ENCODE data around the gene ZW10. TPM values are rescaled to one million over a fixed set of nuclear protein-coding genes. Genes with fewer than 3 reads are reported as not detected.
A peak's percentile ranks its signal among the peaks of the same experiment; 100 is the strongest.

The ZW10 gene
- total RNA-seq, 4 donors from 2014 or later = 11.3 to 17.1 (median 15.2) TPM

DNA sequence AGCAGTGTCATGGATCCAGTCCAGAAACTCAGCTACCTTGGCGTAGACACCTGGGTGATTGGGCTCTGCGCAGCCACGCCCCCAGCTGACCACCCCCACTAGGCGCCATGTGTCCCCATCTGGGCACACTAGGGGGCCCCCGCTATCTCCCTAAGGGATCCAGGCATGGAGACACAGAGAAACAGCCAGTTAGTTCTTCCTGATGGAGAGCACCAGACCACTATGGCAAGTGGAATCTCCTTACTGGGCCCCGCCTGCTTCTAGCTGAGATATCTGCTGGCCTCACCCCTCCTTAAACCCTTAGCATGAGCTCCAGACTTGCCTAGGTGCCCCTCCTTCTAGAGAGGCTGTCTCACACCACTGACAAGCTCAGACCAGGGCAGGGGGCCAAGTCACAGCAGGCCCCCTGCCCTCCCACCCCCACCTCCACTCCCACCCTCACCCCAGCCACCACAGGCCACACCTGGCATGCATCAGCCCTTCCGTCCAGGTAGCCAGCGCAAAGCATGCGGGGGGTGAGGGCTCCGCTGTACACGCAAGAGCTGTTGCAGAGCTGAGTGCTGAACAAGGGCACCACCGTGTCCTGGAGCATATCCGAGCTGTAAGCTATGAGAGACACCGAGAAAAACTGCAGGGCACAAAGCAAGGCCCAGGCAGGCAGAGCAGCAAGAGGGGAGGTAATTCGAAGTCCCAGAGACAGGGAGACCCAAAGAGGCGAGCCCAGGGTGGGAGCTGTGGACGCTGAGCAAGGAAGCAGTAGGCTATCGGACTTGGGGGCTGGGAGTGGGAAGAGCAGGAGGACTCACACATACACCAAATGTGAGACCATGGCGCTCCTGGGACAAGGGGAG, 83.5 kb downstream of the ZW10 start:
- no peak for DNase-seq

GRCh38 chr11:113685654-113686359, 87.7 kb downstream of the ZW10 start:
- Histone ChIP-seq H3K27me3 (no peaks in the 10 kb centered on the region), H3K36me3 (no peaks in the 10 kb centered on the region), H3K9me3 (no peaks in the 10 kb centered on the region), H3K4me1 (peaks cover 0 to 15% (median 0%) of the 10 kb centered on the region in 3 donors), H3K27ac (no peak overlapping the region), H3K4me3 (no peak overlapping the region)
- TF ChIP-seq POLR2A (IDR thresholded peaks at IDR 0.05) = no peak
- TF ChIP-seq, protein P1, sequence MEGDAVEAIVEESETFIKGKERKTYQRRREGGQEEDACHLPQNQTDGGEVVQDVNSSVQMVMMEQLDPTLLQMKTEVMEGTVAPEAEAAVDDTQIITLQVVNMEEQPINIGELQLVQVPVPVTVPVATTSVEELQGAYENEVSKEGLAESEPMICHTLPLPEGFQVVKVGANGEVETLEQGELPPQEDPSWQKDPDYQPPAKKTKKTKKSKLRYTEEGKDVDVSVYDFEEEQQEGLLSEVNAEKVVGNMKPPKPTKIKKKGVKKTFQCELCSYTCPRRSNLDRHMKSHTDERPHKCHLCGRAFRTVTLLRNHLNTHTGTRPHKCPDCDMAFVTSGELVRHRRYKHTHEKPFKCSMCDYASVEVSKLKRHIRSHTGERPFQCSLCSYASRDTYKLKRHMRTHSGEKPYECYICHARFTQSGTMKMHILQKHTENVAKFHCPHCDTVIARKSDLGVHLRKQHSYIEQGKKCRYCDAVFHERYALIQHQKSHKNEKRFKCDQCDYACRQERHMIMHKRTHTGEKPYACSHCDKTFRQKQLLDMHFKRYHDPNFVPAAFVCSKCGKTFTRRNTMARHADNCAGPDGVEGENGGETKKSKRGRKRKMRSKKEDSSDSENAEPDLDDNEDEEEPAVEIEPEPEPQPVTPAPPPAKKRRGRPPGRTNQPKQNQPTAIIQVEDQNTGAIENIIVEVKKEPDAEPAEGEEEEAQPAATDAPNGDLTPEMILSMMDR (IDR thresholded peaks at IDR 0.05) = no peak
- no peak for DNase-seq
- intact Hi-C loops (cut with DNase I) = no loop called here
- 81% methylated on average over 2 of the region's 2 CpGs; no CpG with 5 or more reads in 1 of the 2 donors for WGBS, 2 donors

More for the DNA sequence above, 83.5 kb downstream of the ZW10 start:
- no peaks in the 10 kb centered on the region for H3K36me3 ChIP-seq
- peak overlapping the region in 1 of 4 donors; percentile 5 for H3K27ac ChIP-seq
- H3K9me3 ChIP-seq = no peaks in the 10 kb centered on the region
- 94% methylated on average over 11 to 13 of the region's 19 CpGs for WGBS, 2 donors
- TF ChIP-seq, protein P1 (IDR thresholded peaks at IDR 0.05) = no peak
- no peak for TF ChIP-seq POLR2A (IDR thresholded peaks at IDR 0.05)
- no peaks in the 10 kb centered on the region for H3K27me3 ChIP-seq
- intact Hi-C loops (cut with DNase I) = no loop called here
- H3K4me1 ChIP-seq = peaks cover 0 to 11% (median 0%) of the 10 kb centered on the region in 3 donors
- H3K4me3 ChIP-seq = no peak overlapping the region

- intact Hi-C loops (cut with DNase I) = no loop called here
- no peaks in the 10 kb centered on the region for H3K27me3 ChIP-seq
- no peak for DNase-seq
- H3K36me3 ChIP-seq = no peaks in the 10 kb centered on the region
- no peak overlapping the region for H3K27ac ChIP-seq
- peaks cover 0 to 6% (median 0%) of the 10 kb centered on the region in 3 donors for H3K4me1 ChIP-seq
- H3K4me3 ChIP-seq = no peak overlapping the region
- 67 to 78% methylated on average over 2 to 4 of the region's 5 CpGs for WGBS, 2 donors
- no peaks in the 10 kb centered on the region for H3K9me3 ChIP-seq
- TF ChIP-seq POLR2A (IDR thresholded peaks at IDR 0.05) = no peak
- TF ChIP-seq, protein P1 (IDR thresholded peaks at IDR 0.05) = no peak
Measured at GRCh38 chr11:113684496-113684895, 89.0 kb downstream of the ZW10 start.

DNA sequence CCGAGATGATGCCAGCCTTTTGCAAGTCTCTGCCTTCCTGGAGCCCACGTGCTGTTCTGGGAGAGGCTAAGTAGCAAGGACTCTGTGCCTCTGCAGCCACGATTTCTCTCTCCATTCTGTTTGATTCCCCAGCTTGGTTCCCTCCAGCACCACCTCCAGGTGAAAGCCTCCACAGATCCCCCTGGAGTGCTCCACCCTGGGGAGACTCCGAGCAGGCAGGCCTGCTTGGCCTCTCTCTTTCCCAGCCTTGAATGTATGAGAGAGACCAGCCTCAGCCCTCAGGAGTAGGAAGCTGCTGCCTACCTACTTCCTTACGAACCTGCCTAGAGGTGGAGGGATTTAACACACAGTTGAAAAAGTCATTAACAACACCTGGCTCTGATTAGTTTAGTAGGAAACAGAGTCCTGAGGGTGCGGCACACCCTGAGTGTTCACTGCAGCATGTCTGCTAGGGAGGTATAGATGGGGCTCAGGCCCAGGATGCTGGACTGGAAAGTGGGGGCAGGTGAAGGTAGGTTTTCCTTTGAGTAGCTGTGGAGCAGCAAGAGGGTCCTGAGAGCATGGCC, 89.9 kb downstream of the ZW10 start:
- DNase-seq = no peak
- no peak overlapping the region for H3K4me3 ChIP-seq
- H3K27ac ChIP-seq = no peak overlapping the region
- 77% methylated on average over 4 of the region's 6 CpGs for WGBS, 2 donors
- H3K9me3 ChIP-seq = no peaks in the 10 kb centered on the region
- H3K27me3 ChIP-seq = no peaks in the 10 kb centered on the region
- no peaks in the 10 kb centered on the region for H3K36me3 ChIP-seq
- peaks cover 0 to 6% (median 0%) of the 10 kb centered on the region in 3 donors for H3K4me1 ChIP-seq
- intact Hi-C loops (cut with DNase I) = no loop called here
- no peak for TF ChIP-seq POLR2A (IDR thresholded peaks at IDR 0.05)

Small RNAs within 50 kb of the gene (small RNA-seq; reads per million reads assigned to genes)
- 0 reads per million in 4 donors for gene LRRC37A13P
- 0 reads per million in 4 donors for gene RPS29P19

Other genes with a start within 250 kb of the ZW10 start
- 1 to 10 TPM in 1 of 4 donors, under 1 TPM in 2, not detected in 1; 0.19 to 1.3 (median 0.35) TPM for gene TMPRSS5, start 67.4 kb downstream of the ZW10 start, total RNA-seq
- not detected for gene CLDN25, start 6.1 kb upstream of the ZW10 start, total RNA-seq
- 10 to 100 TPM; 11.4 to 38.6 (median 16.0) TPM for gene USP28, start 101.9 kb upstream of the ZW10 start, total RNA-seq
- gene HTR3B, start 131.1 kb upstream of the ZW10 start, total RNA-seq = under 1 TPM in 3 of 4 donors, not detected in 1; 0.15 to 0.64 (median 0.19) TPM
- gene HTR3A, start 201.4 kb upstream of the ZW10 start, total RNA-seq = not detected

Measured in esophagus squamous epithelium (tissue), 5 donors.